GM04504 (cell line): Measurements from ENCODE around the gene CAPN7.
A peak's percentile ranks its signal among the peaks of the same experiment; 100 is the strongest.

Experiments used
- DNase-seq: peaks from one replicate; pipeline ENCODE4 v3.0.0-alpha.2; 2012; ENCODE audit warnings: low read depth

CAPN7 gene

GRCh38 chr3:15246186-15246585 lies 40.1 kb downstream of the CAPN7 start:
- no peak for DNase-seq

GRCh38 chr3:15253023-15253697 lies 47.1 kb downstream of the CAPN7 start:
- DNase-seq, result no peak

GRCh38 chr3:15255215-15255614 lies 49.2 kb downstream of the CAPN7 start:
- no peak for DNase-seq

- DNase-seq, result no peak
Observed at GRCh38 chr3:15256861-15257341, 50.9 kb downstream of the CAPN7 start.

GRCh38 chr3:15258720-15259119 lies 52.7 kb downstream of the CAPN7 start:
- DNase-seq, result no peak

- DNase-seq, result no peak
Observed at GRCh38 chr3:15260531-15260930, 54.5 kb downstream of the CAPN7 start.

- no peak for DNase-seq
Observed at GRCh38 chr3:15261274-15261673, 55.2 kb downstream of the CAPN7 start.

GRCh38 chr3:15262021-15262420 lies 56.0 kb downstream of the CAPN7 start:
- no peak for DNase-seq

GRCh38 chr3:15263120-15263519 lies 57.1 kb downstream of the CAPN7 start:
- DNase-seq, result no peak

GRCh38 chr3:15263926-15264325 lies 57.9 kb downstream of the CAPN7 start:
- DNase-seq, result no peak

- no peak for DNase-seq
Observed at GRCh38 chr3:15264486-15264885, 58.4 kb downstream of the CAPN7 start.

- no peak for DNase-seq
Observed at GRCh38 chr3:15265655-15266509, 59.8 kb downstream of the CAPN7 start.

- no peak for DNase-seq
Observed at GRCh38 chr3:15266510-15267376, 60.7 kb downstream of the CAPN7 start.

GRCh38 chr3:15267502-15267901 lies 61.5 kb downstream of the CAPN7 start:
- no peak for DNase-seq

GRCh38 chr3:15268033-15268631 lies 62.1 kb downstream of the CAPN7 start:
- peak; percentile 57 for DNase-seq

- peak; percentile 53 for DNase-seq
Observed at GRCh38 chr3:15269091-15269989, 63.3 kb downstream of the CAPN7 start.

GRCh38 chr3:15271030-15271429 lies 65.0 kb downstream of the CAPN7 start:
- DNase-seq, result no peak

GRCh38 chr3:15271785-15272381 lies 65.8 kb downstream of the CAPN7 start:
- no peak for DNase-seq

GRCh38 chr3:15272426-15273196 lies 66.6 kb downstream of the CAPN7 start:
- no peak for DNase-seq

- no peak for DNase-seq
Observed at GRCh38 chr3:15273227-15273626, 67.2 kb downstream of the CAPN7 start.
